Measurements from ENCODE around the gene RANGRF. TPM values are rescaled to one million over a fixed set of nuclear protein-coding genes. Genes with fewer than 3 reads are reported as not detected.

The RANGRF gene
- total and polyA plus RNA-seq, 9 of the 15 experiments (the other 6 are each of a cell fraction or from before 2014, with no cell fraction given), result 7.6 to 60.0 (median 16.0) TPM

- TF ChIP-seq USF2 (CRISPR knock-in tag; IDR thresholded peaks at IDR 0.05), result peak; percentile 60
- TF ChIP-seq MGA (IDR thresholded peaks at IDR 0.05), result peak; percentile 31
- no peak for TF ChIP-seq MBD2 (IDR thresholded peaks at IDR 0.05; ENCODE audit: borderline replicate concordance, low read depth)
- TF ChIP-seq NRF1 (conservative IDR thresholded peaks at IDR 0.05 in 1 of 2, IDR thresholded peaks at IDR 0.05 in 1 of 2), result peak; percentile 57 to 65
- TF ChIP-seq L3MBTL2 (IDR thresholded peaks at IDR 0.05), result peak; percentile 39; the same call in 1 of the 2 replicates
- no peak for TF ChIP-seq ZNF124 (CRISPR knock-in tag; IDR thresholded peaks at IDR 0.05)
- TF ChIP-seq ZZZ3 (IDR thresholded peaks at IDR 0.05), result no peak
- peak; percentile 94 for TF ChIP-seq MEIS2 (IDR thresholded peaks at IDR 0.05; ENCODE audit: partially characterized antibody)
- TF ChIP-seq PKNOX1 (IDR thresholded peaks at IDR 0.05), result peak; percentile 95
- TF ChIP-seq USF1 (CRISPR knock-in tag; IDR thresholded peaks at IDR 0.05), result peak; percentile 58
- TF ChIP-seq PHF8 (IDR thresholded peaks at IDR 0.05; ENCODE audit: borderline replicate concordance, low read length), result peak; percentile 39; the same call in 1 of the 2 replicates
- TF ChIP-seq NCOA1 (IDR thresholded peaks at IDR 0.05; ENCODE audit: low read depth), result no peak
Measured at GRCh38 chr17:8288336-8289102, at the start of gene RANGRF (continued).

Data from K562 (cell line).